Measurements from ENCODE around the gene DSCAM.

DNA sequence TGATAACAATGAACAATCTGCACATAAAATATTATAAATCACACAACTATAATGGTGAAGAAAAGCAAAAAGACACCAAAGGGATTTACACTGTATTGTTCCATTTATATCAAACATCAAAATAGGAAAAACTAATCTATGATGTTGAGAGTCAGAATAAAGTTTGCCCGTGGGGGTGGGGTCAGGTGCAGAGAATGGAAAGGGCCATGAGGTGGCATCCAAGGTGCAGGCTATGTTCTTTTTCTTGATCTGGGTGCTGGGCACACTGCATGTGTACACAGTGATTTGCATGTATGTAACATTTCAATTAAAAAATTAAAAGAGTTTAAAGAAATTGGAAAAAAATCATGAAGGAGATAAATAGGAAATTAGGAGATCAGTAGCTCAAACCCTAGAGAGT is 127.3 kb downstream of the DSCAM start:
- TF ChIP-seq POLR2AphosphoS5 (IDR thresholded peaks at IDR 0.05) (no peak), EP300 (IDR thresholded peaks at IDR 0.05) (no peak)
- TF ChIP-seq, protein P1, sequence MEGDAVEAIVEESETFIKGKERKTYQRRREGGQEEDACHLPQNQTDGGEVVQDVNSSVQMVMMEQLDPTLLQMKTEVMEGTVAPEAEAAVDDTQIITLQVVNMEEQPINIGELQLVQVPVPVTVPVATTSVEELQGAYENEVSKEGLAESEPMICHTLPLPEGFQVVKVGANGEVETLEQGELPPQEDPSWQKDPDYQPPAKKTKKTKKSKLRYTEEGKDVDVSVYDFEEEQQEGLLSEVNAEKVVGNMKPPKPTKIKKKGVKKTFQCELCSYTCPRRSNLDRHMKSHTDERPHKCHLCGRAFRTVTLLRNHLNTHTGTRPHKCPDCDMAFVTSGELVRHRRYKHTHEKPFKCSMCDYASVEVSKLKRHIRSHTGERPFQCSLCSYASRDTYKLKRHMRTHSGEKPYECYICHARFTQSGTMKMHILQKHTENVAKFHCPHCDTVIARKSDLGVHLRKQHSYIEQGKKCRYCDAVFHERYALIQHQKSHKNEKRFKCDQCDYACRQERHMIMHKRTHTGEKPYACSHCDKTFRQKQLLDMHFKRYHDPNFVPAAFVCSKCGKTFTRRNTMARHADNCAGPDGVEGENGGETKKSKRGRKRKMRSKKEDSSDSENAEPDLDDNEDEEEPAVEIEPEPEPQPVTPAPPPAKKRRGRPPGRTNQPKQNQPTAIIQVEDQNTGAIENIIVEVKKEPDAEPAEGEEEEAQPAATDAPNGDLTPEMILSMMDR (IDR thresholded peaks at IDR 0.05): no peak
